GM12892 (cell line): ENCODE measurements around the gene FAM98C.

Experiments
- POLR2A ChIP-seq: IDR thresholded peaks from 2 replicates; pipeline ENCODE4 v1.6.1; 2011; ENCODE audit warnings: low read depth, low read length, control low read depth
- POLR2AphosphoS5 ChIP-seq: IDR thresholded peaks from 2 replicates; pipeline ENCODE4 v1.6.1; 2011; ENCODE audit warnings: low read depth, low read length, control low read depth
- TAF1 ChIP-seq: IDR thresholded peaks from 2 replicates; pipeline ENCODE4 v1.6.1; 2011; ENCODE audit warnings: low read depth, mild to moderate bottlenecking, control low read depth, low read length, borderline replicate concordance

DNA sequence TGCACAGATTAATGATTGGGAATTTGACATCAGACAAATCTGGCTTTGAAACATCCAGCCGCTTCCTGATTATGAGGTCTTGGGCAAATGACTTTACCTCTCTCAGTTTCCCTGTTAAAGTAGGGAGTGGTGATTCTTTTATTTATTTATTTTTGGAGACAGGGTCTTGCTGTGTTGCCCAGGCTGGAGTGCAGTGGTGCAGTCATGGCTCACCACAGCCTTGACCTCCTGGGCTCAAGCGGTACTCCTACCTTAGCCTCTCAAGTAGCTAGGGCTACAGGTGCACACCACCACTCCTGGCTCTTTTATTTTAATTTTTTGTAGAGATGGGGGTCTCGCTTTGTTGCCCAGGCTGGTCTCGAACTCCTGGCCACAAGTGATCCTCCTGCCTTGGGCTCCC is 25.8 kb upstream of the FAM98C start:
- TF ChIP-seq POLR2A: no peak
- TF ChIP-seq POLR2AphosphoS5: no peak
- TF ChIP-seq TAF1: no peak
